ENCODE data around the gene SEZ6. TPM values are rescaled to one million over a fixed set of nuclear protein-coding genes. Genes with fewer than 3 reads are reported as not detected.

The SEZ6 gene
- total RNA-seq, 1 donor from 2014 or later, result 6.7 TPM

GRCh38 chr17:29007456-29007855 is 1.6 kb upstream of the SEZ6 start:
- no peak for DNase-seq
- no peaks in the 10 kb centered on the region for H3K9me3 Mint-ChIP-seq (ENCODE audit: unreplicated experiment)
- peak overlapping the region; percentile 5 for H3K27ac Mint-ChIP-seq (ENCODE audit: unreplicated experiment)
- peaks cover 17% of the 10 kb centered on the region for H3K4me1 Mint-ChIP-seq (ENCODE audit: low read depth, unreplicated experiment)
- H3K27me3 Mint-ChIP-seq (ENCODE audit: unreplicated experiment), result peaks cover 13% of the 10 kb centered on the region
- H3K4me3 Mint-ChIP-seq (ENCODE audit: unreplicated experiment), result peak overlapping the region; percentile 22
- no peak for TF ChIP-seq CTCF (IDR thresholded peaks at IDR 0.05; ENCODE audit: partially characterized antibody, unreplicated experiment)
- no peaks in the 10 kb centered on the region for H3K36me3 Mint-ChIP-seq (ENCODE audit: unreplicated experiment)

GRCh38 chr17:29004081-29004692 is 1.6 kb downstream of the SEZ6 start:
- Mint-ChIP-seq H3K4me1 (ENCODE audit: low read depth, unreplicated experiment) (peaks cover 14% of the 10 kb centered on the region), H3K4me3 (ENCODE audit: unreplicated experiment) (peak overlapping the region; percentile 42)
- no peak for DNase-seq

GRCh38 chr17:29003289-29003688 is 2.5 kb downstream of the SEZ6 start:
- Mint-ChIP-seq H3K36me3 (ENCODE audit: unreplicated experiment) (no peaks in the 10 kb centered on the region), H3K9me3 (ENCODE audit: unreplicated experiment) (peaks cover 6% of the 10 kb centered on the region), H3K4me3 (ENCODE audit: unreplicated experiment) (no peak overlapping the region), H3K27ac (ENCODE audit: unreplicated experiment) (no peak overlapping the region), H3K4me1 (ENCODE audit: low read depth, unreplicated experiment) (peaks cover 14% of the 10 kb centered on the region), H3K27me3 (ENCODE audit: unreplicated experiment) (peaks cover 8% of the 10 kb centered on the region)
- no peak for TF ChIP-seq CTCF (IDR thresholded peaks at IDR 0.05; ENCODE audit: partially characterized antibody, unreplicated experiment)
- no peak for DNase-seq

More at GRCh38 chr17:29004081-29004692, 1.6 kb downstream of the SEZ6 start:
- TF ChIP-seq CTCF (IDR thresholded peaks at IDR 0.05; ENCODE audit: partially characterized antibody, unreplicated experiment), result no peak
- Mint-ChIP-seq H3K36me3 (ENCODE audit: unreplicated experiment) (no peaks in the 10 kb centered on the region), H3K9me3 (ENCODE audit: unreplicated experiment) (peaks cover 2% of the 10 kb centered on the region), H3K27ac (ENCODE audit: unreplicated experiment) (no peak overlapping the region), H3K27me3 (ENCODE audit: unreplicated experiment) (peaks cover 10% of the 10 kb centered on the region)

- Mint-ChIP-seq H3K36me3 (ENCODE audit: unreplicated experiment) (no peaks in the 10 kb centered on the region), H3K4me1 (ENCODE audit: low read depth, unreplicated experiment) (peaks cover 13% of the 10 kb centered on the region), H3K27me3 (ENCODE audit: unreplicated experiment) (peaks cover 8% of the 10 kb centered on the region), H3K9me3 (ENCODE audit: unreplicated experiment) (peaks cover 9% of the 10 kb centered on the region), H3K27ac (ENCODE audit: unreplicated experiment) (no peak overlapping the region), H3K4me3 (ENCODE audit: unreplicated experiment) (no peak overlapping the region)
- DNase-seq, result no peak
- no peak for TF ChIP-seq CTCF (IDR thresholded peaks at IDR 0.05; ENCODE audit: partially characterized antibody, unreplicated experiment)
Observed at GRCh38 chr17:29002811-29003210, 3.0 kb downstream of the SEZ6 start.

GRCh38 chr17:29000973-29001372 is 4.9 kb downstream of the SEZ6 start:
- no peak overlapping the region for H3K4me3 Mint-ChIP-seq (ENCODE audit: unreplicated experiment)
- no peak for DNase-seq
- H3K27ac Mint-ChIP-seq (ENCODE audit: unreplicated experiment), result no peak overlapping the region
- no peaks in the 10 kb centered on the region for H3K36me3 Mint-ChIP-seq (ENCODE audit: unreplicated experiment)
- H3K9me3 Mint-ChIP-seq (ENCODE audit: unreplicated experiment), result peaks cover 10% of the 10 kb centered on the region
- peaks cover 5% of the 10 kb centered on the region for H3K4me1 Mint-ChIP-seq (ENCODE audit: low read depth, unreplicated experiment)
- TF ChIP-seq CTCF (IDR thresholded peaks at IDR 0.05; ENCODE audit: partially characterized antibody, unreplicated experiment), result no peak
- peaks cover 6% of the 10 kb centered on the region for H3K27me3 Mint-ChIP-seq (ENCODE audit: unreplicated experiment)
